Heart left ventricle (tissue), 13 donors: ENCODE measurements around the gene RRP8.

Experiments
- CTCF ChIP-seq, 12 donors: fragments of 200-600 bp; sonication (generic) in 4 of 12; IDR thresholded peaks; one replicate each; pipeline versions ENCODE4 v1.5.0 to v1.8.0; 2018 to 2022; ENCODE audit warnings: antibody characterized with exemption in 12 of 12, mild to moderate bottlenecking in 5 of 12
- POLR2A ChIP-seq, 2 donors: fragments of 450-650 bp; IDR thresholded peaks; one replicate each; pipeline ENCODE4 v1.6.1; 2017; ENCODE audit warnings: antibody characterized with exemption in 2 of 2, mild to moderate bottlenecking in 2 of 2, moderate library complexity in 2 of 2
- donor health status: ischemic (EF 13 %, LVEDD 7.1; RV severe dilation, severe dysfunction).
- donor health status: DM: no; HTN: yes; CAD: no.
- donor health status: DM: no; HTN: no; CAD: no.
- donor health status: ischemic (EF 25% LVEDD 6.9; RV normal size, moderate dysfunction).
- donor health status: ischemic (EF 25% LVEDD 5.7; RV mildly dilated, moderate dysfunction).
- donor health status: ischemic (EF 35%, LVEDD 5.7; RV mildly dilated, moderate dysfunction).
- donor health status: nonischemic (EF 11% LVEDD 7.7; RV severe dilation, severe dysfunction).
- donor health status: DM: yes; HTN: yes; CAD: no.
- donor health status: PGD.
- donor health status: ischemic (EF 29% LVEDD 5.4; RV normal size, mild dysfunction).
- donor health status: nonischemic (EF 23%, LVEDD 6.1; RV moderate dilation, normal function).

GRCh38 chr11:6646918-6647679 lies 43.7 kb upstream of the RRP8 start:
- no peak for TF ChIP-seq CTCF (IDR thresholded peaks at IDR 0.05)
- TF ChIP-seq POLR2A (IDR thresholded peaks at IDR 0.05) = no peak
